DMS79 (cell line): ENCODE results near the gene SHISAL1.
"Not testable (repeated sequence)": the region's sequence is repeated elsewhere in the genome, so short reads cannot be mapped to it uniquely, and the experiment has no call there.

Experiments used
- DNase-seq: peaks from one replicate; lab custom pipeline; 2025; lab: John Stamatoyannopoulos, UW

SHISAL1 gene

GRCh38 chr22:44328326-44328725 lies 15.6 kb upstream of the SHISAL1 start:
- no peak for DNase-seq

GRCh38 chr22:44326491-44326885 lies 13.7 kb upstream of the SHISAL1 start:
- no peak for DNase-seq

DNA sequence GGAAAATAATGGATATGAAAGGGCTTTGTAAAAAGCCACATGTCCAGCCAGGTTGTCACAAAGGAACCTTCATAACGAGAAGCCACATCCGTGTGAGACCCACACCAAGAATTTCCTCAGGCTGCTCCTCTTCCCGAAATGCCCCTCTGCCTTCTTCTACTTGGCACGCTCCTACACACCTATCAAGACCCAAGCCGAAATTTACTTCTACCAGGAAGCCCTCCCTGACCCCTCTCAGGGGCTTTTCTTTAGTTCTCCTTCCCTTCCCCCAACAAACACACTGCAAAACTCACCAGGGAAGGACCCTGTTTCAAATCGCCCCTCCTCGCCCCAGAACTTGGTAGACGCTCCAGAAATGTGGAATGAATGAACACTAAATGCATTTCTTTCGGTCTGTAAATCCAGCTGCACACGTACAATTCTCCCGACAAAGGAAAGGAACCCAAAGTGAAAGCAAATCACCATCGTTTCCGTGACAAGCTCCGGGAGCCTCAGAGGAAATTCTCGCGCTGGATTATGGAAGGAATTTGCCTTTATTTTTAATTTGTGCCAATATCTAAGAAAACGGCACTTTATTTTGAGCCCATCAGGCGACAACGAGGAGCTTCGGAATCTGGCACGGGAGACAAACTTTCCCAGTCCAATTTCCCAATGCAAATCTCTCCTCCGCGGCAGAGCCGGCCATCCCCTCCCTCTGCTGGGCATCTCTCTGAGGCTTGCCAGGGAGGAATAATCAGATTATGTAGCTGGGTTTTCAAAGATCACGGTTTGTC lies 13.2 kb upstream of the SHISAL1 start:
- no peak for DNase-seq

GRCh38 chr22:44323140-44323790 lies 10.5 kb upstream of the SHISAL1 start:
- not testable (repeated sequence) for DNase-seq

DNA sequence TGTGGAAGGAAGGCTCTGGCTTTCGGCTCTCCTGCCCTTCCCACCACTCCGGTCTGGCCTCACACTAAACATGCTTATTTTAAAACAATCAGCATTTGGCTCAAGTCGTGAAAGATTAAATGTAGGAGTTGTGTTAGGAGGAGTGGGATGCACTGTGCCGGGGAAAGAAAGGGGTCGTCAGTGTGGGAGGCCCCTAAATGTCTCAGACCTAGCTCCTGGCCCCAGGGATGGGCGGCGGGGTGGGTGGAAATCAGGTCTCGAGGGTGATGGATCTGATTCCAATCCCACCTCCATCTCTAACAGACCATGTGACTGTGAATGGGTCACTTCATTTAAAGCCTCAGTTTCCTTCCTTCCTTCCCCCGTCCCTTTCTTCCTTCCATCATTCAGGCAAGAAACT lies 6.9 kb upstream of the SHISAL1 start:
- DNase-seq: no peak

GRCh38 chr22:44318751-44319150 lies 6.0 kb upstream of the SHISAL1 start:
- DNase-seq: no peak

DNA sequence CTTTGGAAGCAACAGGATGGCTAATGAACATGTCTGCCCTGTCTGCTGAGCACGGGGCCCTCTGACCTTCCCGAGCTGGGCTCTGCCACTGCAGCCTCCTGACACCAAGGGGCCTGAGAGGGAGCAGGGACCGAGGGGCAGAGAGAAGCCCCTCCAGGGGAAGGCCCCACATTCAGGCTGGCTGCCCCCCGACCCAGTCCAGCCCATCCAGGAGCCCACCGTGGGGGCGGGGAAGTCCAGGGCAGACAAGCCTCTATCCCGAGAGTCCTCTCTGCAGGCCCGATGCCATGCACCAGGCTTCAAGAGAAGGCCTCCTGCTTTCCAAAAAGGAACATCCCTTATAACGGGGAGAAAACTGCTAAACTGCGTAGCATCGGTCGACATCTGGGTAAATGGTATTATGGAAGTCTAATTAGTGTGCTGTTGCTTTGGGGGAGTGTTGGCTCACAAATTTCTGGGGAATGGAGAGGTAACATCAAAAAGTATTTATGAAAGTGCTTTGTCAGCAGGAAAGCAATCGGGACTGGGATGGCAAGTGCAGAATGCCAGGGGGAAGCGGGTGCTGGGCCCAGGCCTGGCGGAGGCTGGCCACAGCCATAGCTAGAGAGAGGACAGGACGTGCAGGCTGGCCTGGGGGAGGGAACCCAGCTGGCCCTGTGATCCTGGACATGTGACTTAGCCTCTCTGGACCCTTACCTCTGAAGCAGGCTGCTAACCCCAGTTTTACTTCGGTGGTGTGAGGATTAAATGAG lies 5.3 kb upstream of the SHISAL1 start:
- DNase-seq: no peak

GRCh38 chr22:44317123-44317444 lies 4.3 kb upstream of the SHISAL1 start:
- no peak for DNase-seq

- no peak for DNase-seq
Measured at GRCh38 chr22:44316393-44317122, 3.8 kb upstream of the SHISAL1 start.

GRCh38 chr22:44314425-44315067 lies 1.8 kb upstream of the SHISAL1 start:
- DNase-seq: no peak

- no peak for DNase-seq
Measured at GRCh38 chr22:44313385-44314006, 745 bp upstream of the SHISAL1 start.

- DNase-seq: no peak
Measured at GRCh38 chr22:44311855-44312170, 938 bp downstream of the SHISAL1 start.

DNA sequence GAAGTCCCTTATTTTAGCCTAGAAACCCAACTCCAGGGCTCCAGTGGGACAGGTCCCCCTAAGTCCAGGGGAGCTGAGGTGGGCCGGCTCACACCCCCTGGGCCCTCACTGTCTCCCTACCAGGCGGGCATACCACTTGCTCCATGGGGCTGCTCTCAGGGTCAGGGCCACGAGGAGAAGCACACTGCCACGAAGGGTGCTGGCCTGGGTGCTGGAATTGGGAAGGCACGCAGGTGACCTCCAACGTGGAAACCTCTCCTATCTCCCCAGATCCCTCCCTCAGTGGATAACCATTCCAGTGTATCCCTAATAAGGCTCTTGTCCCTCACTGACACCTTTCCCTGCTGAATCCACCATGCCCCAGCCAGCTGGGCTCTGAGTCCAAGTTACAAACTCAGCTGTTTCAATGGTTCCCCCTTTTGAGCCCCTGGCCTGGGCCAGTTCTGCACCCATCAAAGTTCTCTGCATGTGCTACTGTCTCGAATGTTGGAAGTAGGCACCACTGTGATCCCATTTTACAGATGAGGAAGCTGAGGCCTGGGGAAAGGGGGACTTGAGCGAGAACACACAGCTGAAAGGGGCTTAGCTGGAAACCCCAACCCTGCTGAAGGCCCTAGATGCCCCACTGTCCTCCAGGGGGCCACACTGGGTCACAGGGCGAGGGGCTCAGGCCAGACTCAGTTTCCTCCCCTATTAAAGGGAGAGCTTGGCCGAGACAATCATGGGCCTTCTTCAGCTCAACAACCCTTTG lies 1.5 kb downstream of the SHISAL1 start:
- no peak for DNase-seq

DNA sequence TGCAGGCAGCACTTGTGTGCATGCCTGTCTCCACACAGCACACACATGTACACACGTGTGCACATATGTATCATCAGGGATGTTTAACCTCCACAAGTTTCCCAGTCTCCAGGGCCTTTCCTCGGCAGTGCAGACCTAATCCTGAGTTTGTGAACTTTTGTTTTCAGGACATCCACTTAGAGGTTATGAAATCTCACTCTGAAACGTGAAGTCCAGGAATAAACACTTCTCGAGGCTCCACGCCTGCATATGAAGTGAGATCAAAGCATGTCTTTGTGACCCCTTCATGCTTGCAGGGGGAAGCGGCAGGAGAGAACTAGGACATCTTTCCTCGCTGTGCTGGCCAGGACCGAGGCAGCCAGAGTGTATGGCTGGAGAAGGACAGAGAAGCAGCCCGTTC lies 3.1 kb downstream of the SHISAL1 start:
- DNase-seq: no peak

DNA sequence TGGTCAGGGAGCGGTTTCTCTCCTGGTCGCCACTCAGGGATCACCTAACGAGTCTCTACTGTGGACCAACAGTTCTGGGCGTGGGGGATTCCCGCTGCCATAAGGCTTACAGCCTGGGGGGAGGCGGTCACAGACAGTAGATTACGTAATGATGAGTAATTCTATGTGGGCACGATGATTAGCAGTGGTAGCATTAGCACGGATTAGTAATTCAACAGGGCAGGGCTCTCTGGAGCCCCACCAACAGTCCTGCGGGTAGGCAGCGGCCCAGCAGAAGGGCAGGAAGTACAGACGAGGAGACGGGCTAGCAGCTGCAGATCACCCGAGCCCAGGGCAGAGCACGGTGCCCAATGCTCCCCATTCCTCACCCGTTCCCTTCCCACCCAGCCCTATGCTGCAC lies 3.6 kb downstream of the SHISAL1 start:
- DNase-seq: no peak

DNA sequence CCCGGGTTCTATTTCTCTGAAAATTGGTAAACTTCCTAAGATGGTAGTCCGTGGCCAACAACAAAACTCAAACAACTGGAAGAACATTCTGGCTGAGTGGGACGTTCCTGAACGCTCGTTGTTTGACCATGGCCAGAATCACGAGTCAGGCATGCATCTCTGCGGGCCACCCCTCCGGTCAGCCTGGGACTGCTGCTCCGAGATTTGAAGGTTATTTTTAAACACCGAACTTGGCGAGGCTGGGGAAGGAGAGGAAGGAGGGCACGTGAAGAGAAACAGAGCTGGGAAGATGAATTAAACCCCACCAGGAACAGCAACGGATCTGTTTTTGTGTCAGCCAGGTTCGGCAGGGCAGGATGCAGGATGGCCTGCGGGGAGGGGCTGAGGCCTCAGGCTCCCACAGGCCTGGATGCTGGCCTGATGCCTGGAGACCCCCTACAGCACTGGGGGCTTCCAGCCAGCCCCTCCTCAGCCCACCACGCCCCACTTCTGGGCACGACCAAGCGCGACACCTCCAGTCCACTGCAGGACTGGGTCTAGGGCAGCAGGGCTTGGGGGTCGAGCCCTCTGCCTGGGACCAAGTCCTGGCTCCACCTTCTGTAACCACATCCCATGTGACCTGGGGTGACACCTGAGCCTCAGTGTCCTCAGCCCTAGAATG lies 5.1 kb downstream of the SHISAL1 start:
- no peak for DNase-seq

GRCh38 chr22:44305888-44306287 lies 6.9 kb downstream of the SHISAL1 start:
- DNase-seq: no peak

- DNase-seq: no peak
Measured at GRCh38 chr22:44305455-44305854, 7.3 kb downstream of the SHISAL1 start.

GRCh38 chr22:44304911-44305310 lies 7.8 kb downstream of the SHISAL1 start:
- no peak for DNase-seq

- DNase-seq: no peak
Measured at GRCh38 chr22:44304354-44304753, 8.4 kb downstream of the SHISAL1 start.
